Natural killer cell (primary cell): ENCODE results near the gene GSTA2. TPM values are rescaled to one million over a fixed set of nuclear protein-coding genes. Genes with fewer than 3 reads are reported as not detected.

Source experiments
- ATAC-seq, 3 donors: fragments of 150-1000 bp in 2 of 3; fragments of 200-7000 bp in 1 of 3; cut with Tn5 transposase; 1 replicate in 1 of 3; 2 replicates in 2 of 3; pipeline ENCODE4 v1.10.0; 2021; ENCODE audit warnings: mild to moderate bottlenecking in 2 of 3, moderate library complexity in 2 of 3
- DNase-seq, 2 donors: peaks; one replicate each; pipeline versions ENCODE4 v3.0.0 to v3.0.0-alpha.2; 2013 to 2021; ENCODE audit warnings: mixed read lengths in 1 of 2
- H3K27ac ChIP-seq: one replicate; pipeline ENCODE4 v1.5.1; 2013; ENCODE audit warnings: mild to moderate bottlenecking, low read length
- H3K27me3 ChIP-seq: one replicate; pipeline ENCODE4 v1.6.1; 2013; ENCODE audit warnings: low read length; ENCODE audit not compliant: control insufficient read depth, insufficient read depth
- H3K36me3 ChIP-seq: one replicate; pipeline ENCODE4 v1.6.1; 2013; ENCODE audit warnings: low read length; ENCODE audit not compliant: control insufficient read depth, insufficient read depth
- H3K4me1 ChIP-seq: one replicate; pipeline ENCODE4 v1.6.1; 2013; ENCODE audit warnings: low read length; ENCODE audit not compliant: control insufficient read depth, insufficient read depth
- H3K4me3 ChIP-seq: one replicate; pipeline ENCODE4 v1.5.1; 2013; ENCODE audit warnings: low read length
- H3K9me3 ChIP-seq: one replicate; pipeline ENCODE4 v1.6.1; 2013; ENCODE audit warnings: low read length; ENCODE audit not compliant: control insufficient read depth, insufficient read depth
- H3K27ac Mint-ChIP-seq, 2 donors: one replicate each; pipeline ENCODE4 v1.8.0; 2022; ENCODE audit warnings: mild to moderate bottlenecking in 2 of 2, mixed read lengths in 2 of 2, moderate library complexity in 1 of 2
- H3K27me3 Mint-ChIP-seq, 2 donors: one replicate each; pipeline ENCODE4 v1.8.0; 2022; ENCODE audit warnings: low read depth in 2 of 2, mixed read lengths in 2 of 2
- H3K36me3 Mint-ChIP-seq: one replicate; pipeline ENCODE4 v1.8.0; 2022; ENCODE audit warnings: mixed read lengths
- H3K4me1 Mint-ChIP-seq, 2 donors: one replicate each; pipeline ENCODE4 v1.8.0; 2022; ENCODE audit warnings: mixed read lengths in 2 of 2
- H3K4me3 Mint-ChIP-seq: one replicate; pipeline ENCODE4 v1.8.0; 2022; ENCODE audit warnings: mild to moderate bottlenecking, moderate library complexity, mixed read lengths
- H3K9me3 Mint-ChIP-seq, 2 donors: one replicate each; pipeline ENCODE4 v1.8.0; 2022; ENCODE audit warnings: mixed read lengths in 2 of 2
- WGBS: methylation state at CpG from one replicate; pipeline ENCODE4 v1.1.7; 2013; ENCODE audit warnings: missing lambda C conversion rate; ENCODE audit not compliant: insufficient coverage; 5-methylcytosine and 5-hydroxymethylcytosine counted together
- intact Hi-C: fragments of 100-400 bp; cut with micrococcal nuclease; formaldehyde crosslinking; loops from one replicate; pipeline ENCODE4 v1.14.2; 2022
- total RNA-seq, 4 donors: library from RNA; stranded (reverse); fragments of 120-200 nt in 1 of 4; gene quantifications; one replicate each; pipeline versions ENCODE4 v1.2.3 to v1.2.4, GENCODE V29; 2013 to 2022
- TF ChIP-seq, protein P1 (sequence below): fragments of 200-600 bp; IDR thresholded peaks from one replicate; pipeline ENCODE4 v1.8.0; 2022; ENCODE audit warnings: antibody characterized with exemption

The GSTA2 gene
- total RNA-seq, 3 donors from 2014 or later (not counting 1 experiment from before 2014, with no cell fraction given) = not detected

GRCh38 chr6:52745764-52746201, 17.5 kb downstream of the GSTA2 start:
- Mint-ChIP-seq H3K27ac (no peak overlapping the region), H3K27me3 (peaks cover 21 to 41% of the 10 kb centered on the region in 2 donors), H3K4me3 (no peak overlapping the region), H3K36me3 (no peaks in the 10 kb centered on the region), H3K4me1 (no peaks in the 10 kb centered on the region), H3K9me3 (no peaks in the 10 kb centered on the region)
- Histone ChIP-seq H3K27me3 (no peaks in the 10 kb centered on the region), H3K27ac (no peak overlapping the region), H3K4me1 (no peaks in the 10 kb centered on the region), H3K9me3 (no peaks in the 10 kb centered on the region), H3K36me3 (no peaks in the 10 kb centered on the region), H3K4me3 (no peak overlapping the region)
- DNase-seq (no peak), ATAC-seq (no peak)
- TF ChIP-seq, protein P1, sequence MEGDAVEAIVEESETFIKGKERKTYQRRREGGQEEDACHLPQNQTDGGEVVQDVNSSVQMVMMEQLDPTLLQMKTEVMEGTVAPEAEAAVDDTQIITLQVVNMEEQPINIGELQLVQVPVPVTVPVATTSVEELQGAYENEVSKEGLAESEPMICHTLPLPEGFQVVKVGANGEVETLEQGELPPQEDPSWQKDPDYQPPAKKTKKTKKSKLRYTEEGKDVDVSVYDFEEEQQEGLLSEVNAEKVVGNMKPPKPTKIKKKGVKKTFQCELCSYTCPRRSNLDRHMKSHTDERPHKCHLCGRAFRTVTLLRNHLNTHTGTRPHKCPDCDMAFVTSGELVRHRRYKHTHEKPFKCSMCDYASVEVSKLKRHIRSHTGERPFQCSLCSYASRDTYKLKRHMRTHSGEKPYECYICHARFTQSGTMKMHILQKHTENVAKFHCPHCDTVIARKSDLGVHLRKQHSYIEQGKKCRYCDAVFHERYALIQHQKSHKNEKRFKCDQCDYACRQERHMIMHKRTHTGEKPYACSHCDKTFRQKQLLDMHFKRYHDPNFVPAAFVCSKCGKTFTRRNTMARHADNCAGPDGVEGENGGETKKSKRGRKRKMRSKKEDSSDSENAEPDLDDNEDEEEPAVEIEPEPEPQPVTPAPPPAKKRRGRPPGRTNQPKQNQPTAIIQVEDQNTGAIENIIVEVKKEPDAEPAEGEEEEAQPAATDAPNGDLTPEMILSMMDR = no peak
- intact Hi-C loops = no loop called here
- no CpG with 5 or more reads among the region's 1 CpG for WGBS

DNA sequence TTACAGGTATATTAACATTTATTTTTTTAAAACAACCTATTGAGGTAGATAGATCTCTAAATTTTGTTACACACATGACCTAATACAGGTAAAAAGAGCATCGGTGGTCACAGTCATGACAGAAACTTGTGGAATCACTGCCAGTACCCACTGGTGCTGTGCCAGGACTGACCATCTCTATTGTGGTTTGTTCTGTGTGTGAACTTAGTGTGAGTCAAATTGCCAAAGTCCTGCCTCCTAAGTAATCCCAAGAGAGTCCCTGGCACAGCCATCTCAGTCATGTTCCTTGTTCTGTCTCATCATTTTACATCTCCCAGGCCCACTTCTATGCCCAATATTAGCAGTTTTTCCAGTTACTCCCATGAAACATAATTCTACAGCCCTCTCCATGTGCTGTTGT, 21.4 kb downstream of the GSTA2 start:
- intact Hi-C loops = no loop called here
- DNase-seq = no peak
- Histone ChIP-seq H3K9me3 (no peaks in the 10 kb centered on the region), H3K27ac (no peak overlapping the region), H3K4me1 (no peaks in the 10 kb centered on the region), H3K36me3 (no peaks in the 10 kb centered on the region), H3K4me3 (no peak overlapping the region), H3K27me3 (no peaks in the 10 kb centered on the region)
- H3K4me3 Mint-ChIP-seq = no peak overlapping the region
- no peak overlapping the region for H3K27ac Mint-ChIP-seq
- no peaks in the 10 kb centered on the region for H3K9me3 Mint-ChIP-seq
- no peaks in the 10 kb centered on the region for H3K36me3 Mint-ChIP-seq
- 100% methylated on average over 1 of the region's 1 CpG for WGBS
- ATAC-seq = no peak
- peaks cover 20 to 39% of the 10 kb centered on the region in 2 donors for H3K27me3 Mint-ChIP-seq
- TF ChIP-seq, protein P1 = no peak
- H3K4me1 Mint-ChIP-seq = no peaks in the 10 kb centered on the region

DNA sequence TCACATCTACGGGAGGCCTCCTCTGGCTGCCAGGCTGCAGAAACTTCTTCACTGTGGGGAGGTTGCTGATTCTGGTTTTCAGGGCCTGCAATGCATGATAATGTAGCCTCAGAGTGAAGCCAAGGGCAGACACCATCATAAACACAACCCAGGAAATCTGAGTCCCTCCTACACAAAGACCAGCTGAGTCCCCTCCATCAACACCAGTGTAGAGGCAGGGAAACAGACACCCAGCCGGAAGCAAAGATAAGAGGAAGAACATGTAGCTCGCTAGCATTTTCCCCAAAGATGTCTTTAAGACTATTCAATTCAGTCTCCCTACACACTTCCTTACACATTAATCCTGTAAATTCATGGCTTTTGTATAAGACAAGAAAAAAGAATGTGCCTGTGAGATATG, 23.6 kb downstream of the GSTA2 start:
- TF ChIP-seq, protein P1 = no peak
- intact Hi-C loops = no loop called here
- Histone ChIP-seq H3K27me3 (no peaks in the 10 kb centered on the region), H3K9me3 (no peaks in the 10 kb centered on the region), H3K27ac (no peak overlapping the region), H3K4me3 (no peak overlapping the region), H3K4me1 (no peaks in the 10 kb centered on the region), H3K36me3 (no peaks in the 10 kb centered on the region)
- Mint-ChIP-seq H3K9me3 (no peaks in the 10 kb centered on the region), H3K4me1 (no peaks in the 10 kb centered on the region), H3K27me3 (peaks cover 19 to 27% of the 10 kb centered on the region in 2 donors), H3K4me3 (no peak overlapping the region), H3K27ac (no peak overlapping the region), H3K36me3 (no peaks in the 10 kb centered on the region)
- no peak for ATAC-seq
- 100% methylated on average over 2 of the region's 3 CpGs for WGBS
- no peak for DNase-seq

DNA sequence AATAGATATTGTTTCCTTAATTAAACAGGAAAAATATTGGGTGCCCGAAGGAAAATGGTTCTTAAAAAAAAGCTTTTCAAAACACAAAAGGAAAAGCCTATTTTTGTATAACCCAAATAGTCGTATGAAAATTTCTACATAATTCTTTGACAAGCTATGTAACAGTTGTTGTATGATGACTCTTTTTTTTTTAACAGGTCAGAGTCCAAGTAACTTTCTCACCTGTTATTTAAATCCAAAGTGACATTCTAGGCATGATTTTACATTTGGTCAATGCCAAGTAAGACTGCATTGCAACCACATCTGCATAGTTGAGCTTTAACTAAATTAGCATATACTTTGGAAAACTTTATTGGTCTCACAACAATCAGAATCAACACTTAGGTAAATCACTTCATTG, 24.1 kb downstream of the GSTA2 start:
- H3K27ac Mint-ChIP-seq = no peak overlapping the region

More for the DNA sequence above, 24.1 kb downstream of the GSTA2 start:
- H3K9me3 ChIP-seq = no peaks in the 10 kb centered on the region
- no peak overlapping the region for H3K27ac ChIP-seq
- Mint-ChIP-seq H3K4me1 (no peaks in the 10 kb centered on the region), H3K27me3 (peaks cover 15 to 22% of the 10 kb centered on the region in 2 donors), H3K9me3 (no peaks in the 10 kb centered on the region), H3K4me3 (no peak overlapping the region), H3K36me3 (no peaks in the 10 kb centered on the region)
- TF ChIP-seq, protein P1 = no peak
- H3K36me3 ChIP-seq = no peaks in the 10 kb centered on the region
- intact Hi-C loops = no loop called here
- no peaks in the 10 kb centered on the region for H3K27me3 ChIP-seq
- DNase-seq (no peak), ATAC-seq (no peak)
- no CpG with 5 or more reads among the region's 2 CpGs for WGBS
- H3K4me3 ChIP-seq = no peak overlapping the region
- H3K4me1 ChIP-seq = no peaks in the 10 kb centered on the region
